Adrenal gland (tissue), 5 donors: ENCODE data around the gene SSTR1.

Experiments
- CTCF ChIP-seq, 6 experiments: fragments of 450-650 bp in 4 of 6; fragments of 200-600 bp in 2 of 6; sonication (generic) in 1 of 6; IDR thresholded peaks; 1 replicate in 5 of 6; 2 replicates in 1 of 6; pipeline versions ENCODE4 v1.5.1 to v1.8.0; 2016 to 2021; ENCODE audit warnings: antibody characterized with exemption in 6 of 6, mild to moderate bottlenecking in 2 of 6, moderate library complexity in 1 of 6
- POLR2A ChIP-seq, 2 donors: fragments of 450-650 bp; IDR thresholded peaks; one replicate each; pipeline ENCODE4 v1.6.1; 2017; ENCODE audit warnings: antibody characterized with exemption in 2 of 2, mild to moderate bottlenecking in 2 of 2, moderate library complexity in 1 of 2
- donor health status: DM: no; HTN: no; CAD: no.

- TF ChIP-seq CTCF (IDR thresholded peaks at IDR 0.05) = no peak
- TF ChIP-seq POLR2A (IDR thresholded peaks at IDR 0.05) = no peak
Observed at GRCh38 chr14:38211255-38211735, 3.6 kb downstream of the SSTR1 start.
